NCI-H187 treated with DMSO at 0.1 percent for 48 hours (cell line): ENCODE measurements around the gene HMCES.
"Not testable (repeated sequence)": the region's sequence is repeated elsewhere in the genome, so short reads cannot be mapped to it uniquely, and the experiment has no call there.

Source experiments
- DNase-seq: peaks from one replicate; lab custom pipeline; 2025; lab: John Stamatoyannopoulos, UW

Gene HMCES

DNA sequence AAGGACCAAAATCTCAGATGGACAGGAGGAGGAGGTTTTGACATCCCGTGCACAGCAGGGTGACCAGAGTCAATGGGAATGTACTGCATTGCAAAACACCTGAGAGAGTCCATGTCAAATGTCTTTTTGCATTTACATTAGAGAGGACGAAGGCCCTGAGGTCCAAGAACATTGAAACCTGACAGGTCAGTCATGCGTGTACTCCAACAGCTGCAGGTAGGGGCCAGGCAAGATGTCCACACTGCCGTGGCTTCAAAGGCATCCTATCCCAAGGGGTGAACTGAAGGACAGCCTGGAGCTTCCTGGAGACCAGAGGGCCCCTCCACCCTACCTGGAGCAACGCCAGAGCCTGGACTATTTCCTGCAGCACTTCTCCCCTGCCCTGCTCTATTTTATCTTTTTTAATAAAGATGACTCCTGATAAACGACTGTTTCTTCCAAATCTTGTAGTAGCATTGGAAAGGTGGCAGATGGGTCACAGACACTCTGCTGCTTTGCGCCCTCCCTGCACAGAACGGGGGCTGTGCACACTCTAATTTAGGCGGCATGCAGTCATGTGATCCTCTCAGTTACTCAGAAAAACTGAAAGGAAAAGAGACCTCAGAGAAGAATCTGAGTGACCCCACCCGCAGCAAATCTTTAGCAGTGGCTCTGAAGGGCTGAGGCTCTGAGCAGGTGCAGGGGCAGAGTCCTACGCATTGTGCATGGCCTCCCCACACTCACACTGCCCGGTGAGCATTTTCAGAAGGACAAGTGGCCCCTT, 68.2 kb downstream of the HMCES start:
- no peak for DNase-seq

DNA sequence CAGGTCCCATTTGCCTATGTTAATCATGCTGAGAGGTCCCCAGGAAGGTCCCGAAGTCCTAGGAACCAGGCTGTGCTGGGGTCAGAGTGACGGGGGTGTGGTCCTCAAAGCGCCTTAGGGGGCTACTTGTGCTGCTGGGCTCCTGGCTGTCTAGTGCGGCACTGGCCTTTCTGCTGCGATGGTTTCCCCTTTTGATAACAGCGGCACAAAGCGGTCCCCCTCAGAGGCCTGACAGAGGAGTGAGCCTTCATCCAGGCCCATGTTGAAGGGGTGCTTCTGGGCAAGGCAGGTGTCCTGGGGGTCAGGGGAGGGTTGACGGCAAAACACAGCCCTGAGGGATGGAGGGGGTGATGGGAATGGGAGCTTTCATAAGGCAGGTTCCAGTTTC, 68.8 kb downstream of the HMCES start:
- no peak for DNase-seq

DNA sequence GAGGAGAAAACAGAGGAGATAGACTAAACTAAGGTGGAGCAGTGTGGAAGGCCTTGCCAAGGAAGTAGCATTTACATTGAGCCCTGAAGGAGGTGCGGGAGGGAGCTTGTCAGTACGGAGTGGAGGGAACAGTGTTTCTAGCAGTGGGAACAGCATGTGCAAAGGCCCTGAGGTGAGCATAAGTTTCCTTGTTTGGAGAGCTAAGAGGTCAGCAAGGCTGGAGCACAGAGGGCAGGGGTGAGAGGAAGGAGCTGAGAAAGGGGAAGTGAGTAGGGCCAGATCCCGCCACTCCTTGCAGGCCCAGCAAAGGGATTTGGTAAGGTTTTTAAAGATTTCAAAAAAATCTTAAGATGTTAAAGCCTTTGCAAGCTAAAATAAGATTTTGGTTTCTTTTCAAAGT, 70.1 kb downstream of the HMCES start:
- DNase-seq: no peak

DNA sequence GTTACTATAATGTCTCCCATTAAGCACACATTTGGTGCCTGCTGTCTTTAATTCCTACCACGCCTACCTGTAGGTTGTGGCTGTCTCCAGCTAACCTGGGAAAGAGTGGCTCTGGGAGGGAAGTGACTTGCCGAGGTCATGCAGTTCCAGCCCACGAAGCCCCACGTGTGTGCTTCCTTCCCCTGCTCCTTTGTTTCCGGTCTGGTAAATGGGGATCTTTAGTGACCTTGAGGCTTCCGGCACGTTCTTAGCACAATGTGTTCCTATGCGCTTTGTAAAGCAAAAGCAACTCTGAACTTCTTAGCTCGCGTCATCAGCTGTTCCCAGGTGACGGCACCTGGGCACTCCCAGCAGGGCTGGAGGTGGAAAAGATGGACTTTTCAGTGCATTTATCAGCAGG, 70.5 kb downstream of the HMCES start:
- DNase-seq: not testable (repeated sequence)

DNA sequence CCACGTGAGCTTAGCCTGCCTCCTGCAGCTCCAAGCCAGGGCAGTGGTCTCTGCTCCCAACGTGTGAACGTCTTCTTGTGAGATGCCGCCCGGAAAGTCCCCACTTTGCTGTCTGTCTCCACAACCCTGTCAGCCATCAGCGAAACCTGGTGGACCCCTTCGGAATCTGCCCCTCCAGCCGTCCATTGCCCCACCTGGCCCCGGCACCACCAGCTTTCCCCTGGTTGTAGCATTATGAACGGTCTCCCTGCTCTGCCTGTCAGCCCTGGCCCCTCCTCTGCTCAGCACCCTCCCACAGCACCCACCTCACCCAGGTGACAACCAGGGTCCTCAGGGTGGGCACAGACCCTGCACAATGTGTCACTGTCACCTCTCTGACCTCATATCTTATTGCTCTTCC, 71.1 kb downstream of the HMCES start:
- DNase-seq: no peak

DNA sequence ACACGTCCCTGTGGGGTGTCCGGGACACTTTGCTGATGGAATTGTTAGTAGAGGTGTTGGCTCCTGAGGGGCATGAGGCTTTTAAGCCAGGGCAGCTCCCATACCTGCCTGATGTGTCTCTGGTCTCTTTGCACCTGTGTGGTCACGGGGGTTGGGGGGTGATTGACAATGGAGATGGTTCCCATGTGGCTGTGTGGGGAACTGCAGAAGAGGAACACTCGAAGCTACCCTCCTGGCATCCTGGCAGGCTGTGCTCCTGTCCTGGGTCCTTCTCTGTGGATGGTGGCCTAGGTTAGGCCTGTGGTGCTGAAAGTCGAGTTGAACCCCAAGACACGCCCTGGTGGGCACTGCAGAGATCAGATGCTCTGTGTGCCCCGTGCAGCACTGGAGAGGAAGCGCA, 73.4 kb downstream of the HMCES start:
- no peak for DNase-seq

DNA sequence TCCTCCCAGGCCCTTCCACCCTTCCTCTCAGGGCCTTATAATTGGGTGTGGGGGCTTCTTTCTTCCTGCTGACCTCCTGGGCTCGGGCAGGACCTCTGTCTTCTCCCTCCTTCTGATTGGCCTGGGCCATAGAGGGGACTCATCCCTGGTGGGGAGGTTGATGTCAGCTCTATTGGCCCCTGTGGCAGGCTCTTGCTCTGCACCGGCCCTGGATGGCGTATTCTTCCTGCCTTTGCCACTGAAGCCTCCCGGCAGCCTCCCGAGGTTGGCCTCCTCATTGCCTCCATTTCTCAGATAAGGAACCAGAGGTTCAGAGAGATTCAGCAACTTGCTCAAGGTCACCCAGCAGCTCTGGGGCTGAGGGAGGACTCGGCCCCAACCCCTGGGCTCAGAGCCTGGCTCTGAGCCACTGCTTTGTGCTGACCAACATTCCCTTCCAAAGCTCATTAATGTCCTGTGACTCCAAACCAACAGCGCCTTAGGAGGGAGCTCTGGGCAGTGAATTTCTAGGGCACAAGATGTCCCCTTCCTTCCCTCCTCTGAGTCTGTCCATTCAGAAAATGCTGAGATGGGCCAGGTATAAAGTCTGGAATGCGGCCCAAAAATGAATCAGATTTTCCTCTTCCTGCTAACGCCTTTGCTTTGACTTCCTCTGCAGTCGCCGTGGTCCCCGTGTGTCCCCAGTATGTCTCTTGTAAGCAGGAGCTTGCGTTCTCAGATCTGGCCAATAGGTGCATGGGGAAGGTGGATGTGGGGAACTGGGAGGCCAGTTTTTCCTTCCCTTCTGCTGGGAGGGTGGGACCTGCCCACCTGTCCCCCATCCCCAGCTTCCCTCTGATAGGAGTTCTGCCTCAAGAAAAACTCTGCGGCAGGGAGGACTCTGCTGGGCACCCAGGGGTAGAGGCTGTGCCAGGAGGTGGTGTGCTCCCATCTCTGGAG, 74.2 kb downstream of the HMCES start:
- no peak for DNase-seq

DNA sequence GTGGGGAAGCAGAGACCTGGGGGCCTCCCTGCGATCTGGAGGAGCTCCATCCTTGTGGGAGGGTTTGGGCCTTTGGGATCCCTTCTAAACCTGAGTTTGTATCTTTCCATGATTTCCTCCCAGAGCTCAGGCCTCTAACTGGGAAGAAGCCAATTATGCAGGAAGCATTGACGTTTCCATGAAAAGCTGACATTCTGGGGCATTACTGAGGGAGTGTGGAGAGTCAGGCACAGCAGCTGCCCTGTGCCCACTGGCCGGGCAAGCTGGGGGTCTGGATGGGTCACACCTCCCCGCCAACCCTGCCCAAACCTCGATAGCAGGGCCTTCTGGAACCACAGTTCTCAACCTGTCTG, 74.9 kb downstream of the HMCES start:
- DNase-seq: no peak
